Smooth muscle cell (in vitro differentiated cells): ENCODE results near the gene HYAL3. TPM values are rescaled to one million over a fixed set of nuclear protein-coding genes. Genes with fewer than 3 reads are reported as not detected.

Experiments
- DNase-seq: peaks from one replicate; lab custom pipeline; 2025; ENCODE audit not compliant: unreplicated experiment; lab: John Stamatoyannopoulos, UW
- H2AFZ ChIP-seq: fragments of 200-600 bp; sonication (generic); 2 replicates; pipeline ENCODE4 v1.6.0; 2016; ENCODE audit warnings: antibody characterized with exemption, low read depth, mild to moderate bottlenecking
- H3F3A ChIP-seq: fragments of 200-600 bp; sonication (generic); 2 replicates; pipeline ENCODE4 v1.6.0; 2017; ENCODE audit warnings: antibody characterized with exemption, low read depth
- H3K27ac ChIP-seq: fragments of 200-600 bp; sonication (generic); 2 replicates; pipeline ENCODE4 v1.5.1; 2016; ENCODE audit warnings: low read depth, mild to moderate bottlenecking
- H3K27me3 ChIP-seq: fragments of 200-600 bp; sonication (generic); 2 replicates; pipeline ENCODE4 v1.6.1; 2016; ENCODE audit warnings: low read depth, mild to moderate bottlenecking
- H3K36me3 ChIP-seq: fragments of 200-600 bp; sonication (generic); 2 replicates; pipeline ENCODE4 v1.5.1; 2016; ENCODE audit warnings: low read depth
- H3K4me1 ChIP-seq: fragments of 200-600 bp; sonication (generic); 2 replicates; pipeline ENCODE4 v1.5.1; 2016; ENCODE audit warnings: low read depth
- H3K4me2 ChIP-seq: fragments of 200-600 bp; sonication (generic); 2 replicates; pipeline ENCODE4 v1.6.0; 2016; ENCODE audit warnings: mild to moderate bottlenecking
- H3K4me3 ChIP-seq: fragments of 200-600 bp; sonication (generic); 2 replicates; pipeline ENCODE4 v1.5.1; 2016; ENCODE audit warnings: mild to moderate bottlenecking
- H3K79me2 ChIP-seq: fragments of 200-600 bp; sonication (generic); 2 replicates; pipeline ENCODE4 v1.6.0; 2016; ENCODE audit warnings: low read depth, mild to moderate bottlenecking
- H3K9ac ChIP-seq: fragments of 200-600 bp; sonication (generic); 2 replicates; pipeline ENCODE4 v1.6.0; 2016; ENCODE audit warnings: low read depth
- H3K9me3 ChIP-seq: fragments of 200-600 bp; sonication (generic); replicated peaks from 2 replicates; pipeline ENCODE4 v1.5.1; 2016; ENCODE audit warnings: low read depth
- H4K20me1 ChIP-seq: fragments of 200-600 bp; sonication (generic); 2 replicates; pipeline ENCODE4 v1.6.0; 2016; ENCODE audit warnings: low read depth
- CTCF ChIP-seq: fragments of 200-600 bp; sonication (generic); IDR thresholded peaks from 2 replicates; pipeline ENCODE4 v1.5.1; 2017; ENCODE audit warnings: borderline replicate concordance, mild to moderate bottlenecking, antibody characterized with exemption; ENCODE audit not compliant: insufficient read depth, poor library complexity, severe bottlenecking
- WGBS: methylation state at CpG from one replicate; pipeline ENCODE4 v1.1.7; 2016; ENCODE audit warnings: low lambda C conversion rate; 5-methylcytosine and 5-hydroxymethylcytosine counted together
- polyA plus RNA-seq: library from polyadenylated mRNA; unstranded; fragments of >200 nt; fragmentation: Nextera tagmentation; extraction: Ambion mirVana; gene quantifications from 2 replicates; pipeline ENCODE4 v1.2.1, GENCODE V29; 2016
- total RNA-seq: library from RNA; depleted of rRNA; stranded (reverse); fragments of >200 nt; gene quantifications from 2 replicates; pipeline ENCODE4 v1.2.3, GENCODE V29; 2014

Gene HYAL3
- total and polyA plus RNA-seq, 2 experiments from 2014 or later: 2.5 to 3.7 TPM

GRCh38 chr3:50322386-50323091, 23.3 kb upstream of the HYAL3 start, which contains the start of gene HYAL2:
Gene HYAL2, minus strand, starts transcription at chr3:50322745. Its CDS starts 2,256 bp downstream, at chr3:50320489.
- H3K36me3 ChIP-seq: no peaks in the 10 kb centered on the region
- no peaks in the 10 kb centered on the region for H3K27me3 ChIP-seq
- WGBS: 27% methylated on average over 29 of the region's 31 CpGs
- peaks cover 33% of the 10 kb centered on the region for H3K79me2 ChIP-seq
- H2AFZ ChIP-seq: peak within 1 kb of the TSS; percentile 60
- peak within 1 kb of the TSS; percentile 98 for H3K9ac ChIP-seq
- TF ChIP-seq CTCF: no peak
- H3K4me2 ChIP-seq: peak within 1 kb of the TSS; percentile 88
- H3K9me3 ChIP-seq: no peaks in the 10 kb centered on the region
- peak within 1 kb of the TSS; percentile 75 for H3K4me3 ChIP-seq
- peaks cover 23% of the 10 kb centered on the region for H3K4me1 ChIP-seq
- H4K20me1 ChIP-seq: peaks cover 8% of the 10 kb centered on the region
- peak within 1 kb of the TSS; percentile 95 for H3K27ac ChIP-seq
- no peak for DNase-seq
- peaks cover 6% of the 10 kb centered on the region for H3F3A ChIP-seq

GRCh38 chr3:50322115-50322385, 22.8 kb upstream of the HYAL3 start:
- Histone ChIP-seq H3K36me3 (no peaks in the 10 kb centered on the region), H3K27ac (no peak overlapping the region), H3K9ac (peak overlapping the region; percentile 98)

GRCh38 chr3:50321336-50322114, 22.3 kb upstream of the HYAL3 start:
- Histone ChIP-seq H3K27ac (peak overlapping the region; percentile 95), H3F3A (peaks cover 6% of the 10 kb centered on the region), H3K4me2 (peak overlapping the region; percentile 88), H3K27me3 (no peaks in the 10 kb centered on the region), H4K20me1 (peaks cover 14% of the 10 kb centered on the region), H3K9me3 (no peaks in the 10 kb centered on the region), H3K79me2 (peaks cover 23% of the 10 kb centered on the region), H3K4me1 (peaks cover 17% of the 10 kb centered on the region), H3K36me3 (no peaks in the 10 kb centered on the region), H2AFZ (peak overlapping the region; percentile 60), H3K4me3 (peak overlapping the region; percentile 75), H3K9ac (peak overlapping the region; percentile 98)
- peak; percentile 92 for DNase-seq
- peak; percentile 49 for TF ChIP-seq CTCF
- 1% methylated on average over 46 of the region's 59 CpGs for WGBS

More at GRCh38 chr3:50322115-50322385, 22.8 kb upstream of the HYAL3 start:
- H3K9me3 ChIP-seq: no peaks in the 10 kb centered on the region
- peaks cover 19% of the 10 kb centered on the region for H3K4me1 ChIP-seq
- peak overlapping the region; percentile 75 for H3K4me3 ChIP-seq
- peaks cover 6% of the 10 kb centered on the region for H3F3A ChIP-seq
- H3K4me2 ChIP-seq: peak overlapping the region; percentile 88
- peak overlapping the region; percentile 60 for H2AFZ ChIP-seq
- WGBS: 3% methylated on average over 14 of the region's 14 CpGs
- no peak for DNase-seq
- no peaks in the 10 kb centered on the region for H3K27me3 ChIP-seq
- peaks cover 28% of the 10 kb centered on the region for H3K79me2 ChIP-seq
- peaks cover 10% of the 10 kb centered on the region for H4K20me1 ChIP-seq
- TF ChIP-seq CTCF: no peak
